Measurements from ENCODE around the gene SCD5.

Gene SCD5

GRCh38 chr4:82624819-82625218 lies 173.8 kb downstream of the SCD5 start:
- FAIRE-seq, result no peak

- peak; percentile 66 for FAIRE-seq
Observed at GRCh38 chr4:82623121-82623683, 175.4 kb downstream of the SCD5 start.

DNA sequence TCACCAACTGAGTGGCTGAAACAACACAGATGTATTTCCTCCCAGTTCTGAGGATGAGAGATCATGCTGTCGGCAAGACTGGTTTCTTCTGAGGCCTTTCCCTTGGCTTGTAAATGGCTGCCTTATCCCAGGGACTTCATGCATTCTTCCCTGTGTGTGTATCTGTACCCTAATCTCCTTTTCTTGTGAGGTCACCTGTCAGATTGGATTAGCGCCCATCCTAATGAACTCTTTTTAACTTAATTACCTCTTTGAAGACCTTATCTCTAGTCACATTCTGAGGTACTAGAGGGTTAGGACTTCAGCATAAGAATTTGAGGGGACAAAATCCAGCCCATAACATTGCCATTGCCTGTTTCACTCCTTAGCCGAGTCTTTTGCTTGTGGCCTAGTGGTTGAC lies 177.3 kb downstream of the SCD5 start:
- no peak for FAIRE-seq

- FAIRE-seq, result no peak
Observed at GRCh38 chr4:82620126-82620735, 178.4 kb downstream of the SCD5 start.

- no peak for FAIRE-seq
Observed at GRCh38 chr4:82618103-82618720, 180.4 kb downstream of the SCD5 start.

DNA sequence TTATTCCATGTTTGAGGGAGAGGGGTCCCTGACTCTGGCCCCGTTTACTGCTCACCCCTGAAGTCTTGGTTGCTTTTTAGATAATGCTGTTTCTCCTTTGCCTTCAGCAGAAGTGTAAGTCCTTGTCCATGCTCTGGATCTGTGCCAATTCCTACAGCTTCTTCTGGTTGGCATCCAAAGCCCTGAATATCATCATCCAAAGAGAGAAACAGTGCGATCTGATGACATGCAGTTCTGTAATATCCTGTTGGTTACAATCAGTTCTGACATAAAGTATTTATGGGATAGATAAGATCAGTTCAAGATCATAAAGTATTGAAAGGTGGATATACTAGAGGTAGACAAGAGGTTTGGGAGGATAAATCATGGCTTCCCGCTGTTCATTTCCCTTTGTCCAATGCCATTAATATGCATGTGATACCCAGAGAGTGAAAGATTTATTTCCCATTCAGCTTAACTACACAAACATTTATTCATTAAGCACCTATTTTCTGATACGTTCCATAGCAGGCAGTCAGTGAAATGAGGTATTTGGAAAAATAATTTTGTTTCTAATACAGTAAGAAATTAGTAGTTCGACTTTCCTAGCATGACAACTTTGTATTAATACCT lies 183.7 kb downstream of the SCD5 start:
- FAIRE-seq, result no peak

- no peak for FAIRE-seq
Observed at GRCh38 chr4:82613121-82613520, 185.5 kb downstream of the SCD5 start.

- FAIRE-seq, result no peak
Observed at GRCh38 chr4:82611982-82612381, 186.6 kb downstream of the SCD5 start.

GRCh38 chr4:82611527-82611926 lies 187.1 kb downstream of the SCD5 start:
- no peak for FAIRE-seq

- FAIRE-seq, result no peak
Observed at GRCh38 chr4:82610041-82610440, 188.6 kb downstream of the SCD5 start.

DNA sequence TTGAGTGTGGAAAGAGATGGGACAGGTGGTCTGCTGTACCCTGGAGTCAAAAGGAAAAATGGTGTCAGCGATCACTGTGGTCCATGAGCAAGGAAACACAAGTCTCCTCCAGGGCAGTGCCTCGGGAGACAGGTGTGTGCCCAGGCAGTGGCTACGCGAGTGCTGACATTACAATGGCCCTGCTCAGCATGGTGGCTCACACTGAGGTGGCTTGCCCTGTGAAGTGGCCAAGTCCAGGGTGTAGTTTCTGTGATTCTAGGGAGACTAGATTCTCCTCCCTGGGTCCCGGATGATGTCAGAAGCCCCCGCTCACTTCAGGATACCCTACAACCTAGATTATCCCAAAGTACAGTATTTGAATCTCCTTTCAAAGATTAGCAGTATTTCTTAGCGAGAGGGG lies 192.0 kb downstream of the SCD5 start:
- no peak for FAIRE-seq

GRCh38 chr4:82604522-82604921 lies 194.1 kb downstream of the SCD5 start:
- no peak for FAIRE-seq

DNA sequence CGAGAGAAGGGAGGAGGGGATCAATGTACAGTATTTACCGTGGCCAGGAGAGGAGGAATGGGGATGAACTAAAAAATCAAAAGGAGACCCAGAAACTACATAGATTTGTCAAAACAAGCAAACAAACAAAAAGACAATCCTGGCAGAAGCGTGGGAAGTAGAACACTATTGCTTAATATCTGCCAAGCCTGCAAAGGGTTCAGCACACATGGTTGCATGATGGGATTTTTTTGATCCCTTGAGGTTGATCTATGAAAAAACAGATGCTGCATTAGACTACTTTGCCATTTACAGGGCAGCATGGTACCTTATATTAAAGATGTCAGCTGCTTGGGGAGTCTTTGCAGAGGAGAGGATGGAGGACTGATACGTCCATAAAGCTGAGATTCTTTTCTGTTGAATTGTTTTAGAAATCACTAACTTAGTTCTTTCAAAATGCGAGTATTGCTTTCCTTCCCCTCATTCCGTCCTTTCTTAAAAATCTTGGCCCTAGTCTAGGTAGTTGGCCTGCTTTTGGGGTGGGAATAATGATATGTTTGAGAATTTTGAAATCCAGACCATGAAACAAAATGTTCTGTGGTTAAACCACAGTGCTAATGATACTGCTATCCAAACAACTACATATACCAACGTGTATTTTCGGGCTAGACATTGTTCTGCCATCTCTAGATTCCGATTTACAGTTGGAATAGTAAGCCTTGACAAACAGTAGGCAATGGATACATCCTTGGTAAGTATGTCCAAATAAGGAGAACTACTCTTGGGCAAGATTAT lies 197.2 kb downstream of the SCD5 start:
- no peak for FAIRE-seq

- no peak for FAIRE-seq
Observed at GRCh38 chr4:82599336-82599735, 199.3 kb downstream of the SCD5 start.

- FAIRE-seq, result no peak
Observed at GRCh38 chr4:82594456-82594855, 204.1 kb downstream of the SCD5 start.

- FAIRE-seq, result no peak
Observed at GRCh38 chr4:82593411-82593810, 205.2 kb downstream of the SCD5 start.

GRCh38 chr4:82592639-82593038 lies 206.0 kb downstream of the SCD5 start:
- FAIRE-seq, result no peak

DNA sequence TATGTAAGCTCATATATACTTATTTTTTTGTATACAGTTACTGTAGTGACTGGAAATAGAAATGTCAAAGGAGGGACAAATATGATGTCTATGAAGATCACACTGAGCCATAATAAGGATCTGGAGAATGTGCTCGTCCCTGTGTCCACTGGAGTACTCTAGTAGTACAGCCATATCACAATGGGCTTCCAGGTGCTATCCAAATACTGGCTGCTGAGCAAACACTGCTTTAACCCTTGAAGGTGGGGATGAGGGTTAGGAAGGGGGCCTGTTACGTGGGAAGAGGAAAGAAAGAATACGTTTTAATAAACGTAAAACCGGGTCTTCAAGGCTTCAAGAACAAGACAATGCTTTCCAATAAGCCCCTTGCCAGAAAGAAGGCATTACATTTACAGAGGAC lies 207.0 kb downstream of the SCD5 start:
- no peak for FAIRE-seq

DNA sequence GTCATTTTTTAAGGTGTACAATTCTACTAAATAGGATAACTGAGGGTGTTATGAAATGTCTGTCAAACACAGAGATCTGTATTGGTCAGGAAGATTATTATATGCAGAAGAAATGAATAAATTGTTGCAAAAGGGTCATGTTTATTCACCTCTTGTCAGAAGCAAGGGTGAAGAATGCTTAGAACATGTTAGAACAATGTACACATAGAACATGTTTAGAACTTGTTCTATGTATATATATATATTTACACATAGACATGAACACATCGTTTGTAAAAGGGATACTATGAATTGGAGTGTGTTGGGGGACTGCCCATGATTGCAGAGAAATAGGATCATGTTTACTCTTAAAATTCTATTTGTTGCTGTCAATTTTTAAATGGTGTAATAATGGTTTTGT lies 208.8 kb downstream of the SCD5 start:
- no peak for FAIRE-seq

DNA sequence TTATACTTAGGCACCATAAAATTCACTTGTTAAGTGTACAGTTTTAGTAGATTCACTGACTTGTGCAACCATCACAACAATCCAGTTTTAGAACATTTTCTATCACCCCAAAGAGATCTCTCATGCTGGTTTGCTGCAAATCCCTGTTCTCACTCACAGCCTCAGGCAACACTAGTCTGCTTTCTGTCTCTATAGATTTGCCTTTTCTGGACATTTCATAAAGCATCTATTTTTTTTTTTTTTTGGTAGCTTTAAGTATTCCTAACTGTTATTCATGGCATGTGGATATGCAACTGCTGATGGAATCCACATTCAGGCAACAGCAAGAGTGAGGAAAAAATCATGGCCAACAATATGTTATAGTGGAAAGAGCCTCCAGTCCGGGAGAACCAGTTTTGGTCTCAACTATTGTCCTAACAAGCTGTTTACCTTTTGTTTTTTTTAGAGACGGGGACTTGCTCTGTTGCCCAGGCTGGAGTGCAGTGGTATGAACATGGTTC lies 209.8 kb downstream of the SCD5 start:
- no peak for FAIRE-seq

GRCh38 chr4:82587826-82588540 lies 210.6 kb downstream of the SCD5 start:
- no peak for FAIRE-seq

DNA sequence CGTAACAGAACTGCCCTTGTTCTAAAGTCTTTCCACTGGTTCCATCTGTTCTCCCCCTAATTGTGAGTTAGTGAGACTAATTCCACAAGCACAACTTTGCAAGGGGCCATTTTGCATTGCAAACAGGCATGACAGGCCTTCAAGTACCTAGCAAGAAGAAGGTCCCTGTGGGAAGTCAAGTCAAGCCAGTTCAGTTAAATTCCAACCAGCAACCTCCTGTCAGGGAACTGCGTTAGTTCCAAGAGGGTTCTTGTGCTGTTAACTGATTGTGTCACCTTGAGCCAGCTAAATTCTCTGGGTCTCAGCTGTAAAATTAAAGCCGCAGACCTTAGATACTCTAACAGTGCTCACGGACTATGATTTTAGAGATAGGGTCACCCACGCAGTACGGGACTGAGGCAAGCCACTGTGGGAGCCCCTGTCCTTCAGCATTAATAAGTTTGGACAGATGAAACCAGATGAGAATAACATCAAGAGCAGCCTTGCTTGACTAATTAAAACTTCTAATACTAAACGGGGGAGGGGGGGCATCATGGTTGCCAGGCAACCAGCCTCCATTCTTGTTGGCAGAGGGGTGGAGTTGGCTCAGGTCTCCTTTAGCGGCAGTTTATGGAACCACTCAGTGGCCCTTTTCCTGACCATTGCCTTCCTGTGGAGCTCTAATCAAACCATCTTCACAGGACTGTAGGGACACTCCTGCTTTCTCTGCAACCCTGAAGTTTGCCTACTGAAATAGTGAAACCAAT lies 212.7 kb downstream of the SCD5 start:
- FAIRE-seq, result no peak
